Measurements from ENCODE around the gene ZNF511. TPM values are rescaled to one million over a fixed set of nuclear protein-coding genes. Genes with fewer than 3 reads are reported as not detected.

The ZNF511 gene
- total RNA-seq, 4 donors from 2014 or later = 21.8 to 104 (median 27.2) TPM

DNA sequence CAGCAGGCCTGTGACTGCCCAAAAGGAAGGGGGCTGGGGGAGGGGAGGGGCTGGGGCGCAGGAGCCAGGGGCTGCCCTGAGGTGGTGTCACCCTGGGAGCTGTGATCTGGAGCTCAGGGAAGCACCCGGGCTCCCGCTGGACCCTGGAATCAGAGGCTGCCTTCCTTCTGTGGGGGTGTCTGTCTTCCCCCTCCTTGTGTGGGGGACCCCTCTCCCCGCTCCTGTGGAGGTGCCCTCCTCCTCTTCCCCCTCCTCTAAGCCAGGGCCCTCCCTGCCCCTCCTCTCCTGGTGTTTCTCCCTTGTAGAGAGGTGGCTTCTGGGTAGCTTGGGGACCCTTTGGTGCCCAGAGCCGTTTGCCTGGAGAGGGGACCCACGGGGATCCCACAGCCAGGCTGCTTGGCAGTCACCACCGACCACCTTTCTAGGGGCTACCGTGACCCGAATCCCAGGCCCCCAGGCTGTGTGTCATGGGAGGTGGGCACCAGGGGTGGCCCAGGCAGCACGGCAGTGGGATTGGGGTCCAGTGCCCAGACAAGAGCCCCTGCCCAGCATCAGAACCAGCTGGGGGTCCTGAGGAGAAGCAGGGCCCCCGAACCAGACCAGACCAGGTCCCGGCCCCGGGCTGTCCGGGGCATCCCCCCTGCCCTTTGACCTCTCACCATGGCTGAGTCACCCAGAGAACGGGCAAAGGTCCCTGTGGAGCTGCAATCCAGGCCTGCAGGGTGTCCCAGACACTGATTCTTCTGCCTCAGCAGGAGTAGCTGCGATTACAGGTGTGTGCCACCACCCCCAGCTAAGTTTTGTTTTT, 39.2 kb downstream of the ZNF511 start:
- Histone ChIP-seq H3K27me3 (peaks cover 37% of the 10 kb centered on the region), H3K9me3 (no peaks in the 10 kb centered on the region), H3K36me3 (no peaks in the 10 kb centered on the region), H3K27ac (peak overlapping the region in 3 of 4 donors; percentile 46 to 67 (median 53)), H3K4me1 (peaks cover 5 to 18% (median 11%) of the 10 kb centered on the region in 4 donors), H3K4me3 (peak overlapping the region in 2 of 4 donors; percentile 9 to 33)
- intact Hi-C loops (cut with DNase I; ENCODE audit: low total_unique reads) = no loop called here
- peak; percentile 70 for DNase-seq
- in situ Hi-C loops (cut with MboI; ENCODE audit: low pct_ligation_motif_present in 1 of 4, low pct_unique_long_range_greater_than_20kb in 1 of 4, low sequenced_read_pairs in 3 of 4) = no loop called here
- TF ChIP-seq, protein P1, sequence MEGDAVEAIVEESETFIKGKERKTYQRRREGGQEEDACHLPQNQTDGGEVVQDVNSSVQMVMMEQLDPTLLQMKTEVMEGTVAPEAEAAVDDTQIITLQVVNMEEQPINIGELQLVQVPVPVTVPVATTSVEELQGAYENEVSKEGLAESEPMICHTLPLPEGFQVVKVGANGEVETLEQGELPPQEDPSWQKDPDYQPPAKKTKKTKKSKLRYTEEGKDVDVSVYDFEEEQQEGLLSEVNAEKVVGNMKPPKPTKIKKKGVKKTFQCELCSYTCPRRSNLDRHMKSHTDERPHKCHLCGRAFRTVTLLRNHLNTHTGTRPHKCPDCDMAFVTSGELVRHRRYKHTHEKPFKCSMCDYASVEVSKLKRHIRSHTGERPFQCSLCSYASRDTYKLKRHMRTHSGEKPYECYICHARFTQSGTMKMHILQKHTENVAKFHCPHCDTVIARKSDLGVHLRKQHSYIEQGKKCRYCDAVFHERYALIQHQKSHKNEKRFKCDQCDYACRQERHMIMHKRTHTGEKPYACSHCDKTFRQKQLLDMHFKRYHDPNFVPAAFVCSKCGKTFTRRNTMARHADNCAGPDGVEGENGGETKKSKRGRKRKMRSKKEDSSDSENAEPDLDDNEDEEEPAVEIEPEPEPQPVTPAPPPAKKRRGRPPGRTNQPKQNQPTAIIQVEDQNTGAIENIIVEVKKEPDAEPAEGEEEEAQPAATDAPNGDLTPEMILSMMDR (IDR thresholded peaks at IDR 0.05) = peak in 1 of 5 experiments; percentile 21
- no peak for TF ChIP-seq POLR2A (IDR thresholded peaks at IDR 0.05)
- peak in 1 of 3 donors; percentile 8 for TF ChIP-seq POLR2AphosphoS5 (IDR thresholded peaks at IDR 0.05)
- TF ChIP-seq EP300 (IDR thresholded peaks at IDR 0.05; ENCODE audit: low read depth) = no peak
- whole genome bisulfite sequencing, 2 donors (ENCODE audit: low coverage in 1 of 2) = 36 to 57% methylated on average over 1 to 13 of the region's 16 CpGs

DNA sequence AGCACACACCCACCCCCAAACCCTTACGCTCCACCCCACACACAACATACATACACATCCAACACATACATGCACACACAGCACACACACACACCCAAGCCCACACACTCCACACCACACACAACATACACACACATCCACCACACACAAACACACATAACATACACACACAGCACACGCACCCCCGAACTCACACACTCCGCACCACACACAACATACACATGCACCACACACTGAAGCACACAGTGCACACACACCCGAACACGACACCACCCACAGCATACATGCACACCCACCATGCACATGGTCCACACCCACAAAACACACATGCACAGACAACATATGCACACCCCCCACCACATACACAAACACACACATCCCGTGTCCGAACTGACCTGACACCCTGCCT, 40.5 kb downstream of the ZNF511 start:
- WGBS, 2 donors (ENCODE audit: low coverage in 1 of 2) = 80 to 87% methylated on average over 4 to 8 of the region's 8 CpGs
- Histone ChIP-seq H3K4me1 (peaks cover 5 to 18% (median 11%) of the 10 kb centered on the region in 4 donors), H3K27ac (no peak overlapping the region), H3K27me3 (peaks cover 35% of the 10 kb centered on the region), H3K36me3 (no peaks in the 10 kb centered on the region), H3K9me3 (no peaks in the 10 kb centered on the region), H3K4me3 (no peak overlapping the region)
- in situ Hi-C loops (cut with MboI; ENCODE audit: low pct_ligation_motif_present in 1 of 4, low pct_unique_long_range_greater_than_20kb in 1 of 4, low sequenced_read_pairs in 3 of 4) = no loop called here
- no peak for TF ChIP-seq POLR2A (IDR thresholded peaks at IDR 0.05)
- intact Hi-C loops (cut with DNase I; ENCODE audit: low total_unique reads) = no loop called here
- DNase-seq = no peak

DNA sequence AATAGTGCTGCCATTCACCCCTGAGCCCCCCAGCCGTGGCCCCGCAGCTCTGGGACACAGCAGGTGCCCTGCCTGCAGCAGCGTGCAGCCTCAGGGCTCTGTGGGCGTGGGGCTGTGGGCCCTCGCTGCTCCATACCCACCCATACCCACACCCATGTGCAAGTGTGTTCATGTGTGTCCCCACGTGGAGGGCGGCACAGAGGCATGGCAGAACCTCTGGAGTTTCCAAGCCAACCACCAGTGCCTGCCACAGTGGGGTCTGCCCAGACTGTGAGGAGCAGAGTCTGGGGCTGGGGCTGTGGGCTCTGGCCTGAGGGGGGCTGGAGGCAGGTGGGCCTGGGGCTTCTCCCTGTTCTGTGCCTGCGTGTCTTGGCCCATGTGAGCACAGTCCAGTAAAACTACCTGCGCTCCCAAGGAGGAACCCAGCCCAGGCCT, 40.9 kb downstream of the ZNF511 start:
- 61% methylated on average over 7 of the region's 9 CpGs; no CpG with 5 or more reads in 1 of the 2 donors for WGBS, 2 donors (ENCODE audit: low coverage in 1 of 2)
- Histone ChIP-seq H3K36me3 (no peaks in the 10 kb centered on the region), H3K4me1 (peaks cover 5 to 18% (median 11%) of the 10 kb centered on the region in 4 donors), H3K4me3 (no peak overlapping the region), H3K9me3 (no peaks in the 10 kb centered on the region), H3K27me3 (peaks cover 31% of the 10 kb centered on the region), H3K27ac (no peak overlapping the region)
- in situ Hi-C loops (cut with MboI; ENCODE audit: low pct_ligation_motif_present in 1 of 4, low pct_unique_long_range_greater_than_20kb in 1 of 4, low sequenced_read_pairs in 3 of 4) = no loop called here
- no peak for DNase-seq
- no peak for TF ChIP-seq POLR2A (IDR thresholded peaks at IDR 0.05)
- TF ChIP-seq, protein P1 (IDR thresholded peaks at IDR 0.05) = no peak
- TF ChIP-seq EP300 (IDR thresholded peaks at IDR 0.05; ENCODE audit: low read depth) = no peak
- no peak for TF ChIP-seq POLR2AphosphoS5 (IDR thresholded peaks at IDR 0.05)
- intact Hi-C loops (cut with DNase I; ENCODE audit: low total_unique reads) = no loop called here

DNA sequence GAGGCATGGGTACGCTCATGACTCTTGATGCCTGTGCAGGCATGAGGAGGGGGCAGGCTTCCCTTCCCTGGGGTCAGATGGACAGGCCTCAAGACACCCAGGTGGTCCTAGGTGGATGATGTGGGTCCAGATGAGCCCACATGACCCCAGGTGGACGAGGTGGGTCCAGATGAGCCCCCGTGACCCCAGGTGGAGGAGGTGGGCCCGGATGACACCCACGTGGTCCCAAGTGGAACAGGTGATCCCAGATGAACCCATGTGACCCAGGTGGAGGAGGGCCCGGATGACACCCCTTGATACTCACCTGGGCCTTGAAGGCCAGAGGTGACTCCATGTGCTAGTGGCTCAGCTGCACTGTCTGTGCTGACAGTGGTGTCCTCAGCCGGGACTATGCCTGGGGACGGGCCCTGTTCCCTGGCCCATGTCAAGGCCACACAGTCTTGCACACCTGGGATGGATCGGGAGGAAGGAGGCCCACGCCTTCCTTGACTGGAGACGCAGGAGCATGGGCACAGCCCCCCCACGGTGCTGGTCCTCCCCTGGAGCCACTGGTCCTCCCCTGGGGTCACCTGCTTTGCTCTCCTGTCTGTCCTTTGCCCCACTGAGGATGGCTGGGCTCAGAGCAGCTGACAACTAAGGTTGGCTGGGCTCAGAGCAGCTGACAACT, 41.7 kb downstream of the ZNF511 start:
- Histone ChIP-seq H3K9me3 (no peaks in the 10 kb centered on the region), H3K4me1 (peaks cover 5 to 18% (median 11%) of the 10 kb centered on the region in 4 donors), H3K4me3 (no peak overlapping the region), H3K27me3 (peaks cover 24% of the 10 kb centered on the region), H3K27ac (no peak overlapping the region), H3K36me3 (no peaks in the 10 kb centered on the region)
- in situ Hi-C loops (cut with MboI; ENCODE audit: low pct_ligation_motif_present in 1 of 4, low pct_unique_long_range_greater_than_20kb in 1 of 4, low sequenced_read_pairs in 3 of 4) (no loop called here), intact Hi-C loops (cut with DNase I; ENCODE audit: low total_unique reads) (no loop called here)
- DNase-seq = no peak
- 79% methylated on average over 12 of the region's 12 CpGs; no CpG with 5 or more reads in 1 of the 2 donors for WGBS, 2 donors (ENCODE audit: low coverage in 1 of 2)
- TF ChIP-seq EP300 (IDR thresholded peaks at IDR 0.05; ENCODE audit: low read depth) (no peak), POLR2AphosphoS5 (IDR thresholded peaks at IDR 0.05) (no peak), POLR2A (IDR thresholded peaks at IDR 0.05) (no peak)
- TF ChIP-seq, protein P1 (IDR thresholded peaks at IDR 0.05) = no peak

All from transverse colon (tissue), 4 donors.